ENCODE data around the gene PEAK1.
A peak's percentile ranks its signal among the peaks of the same experiment; 100 is the strongest.

PEAK1 gene

GRCh38 chr15:77120576-77120975 lies 299.3 kb downstream of the PEAK1 start:
- no peak for DNase-seq

- no peak for DNase-seq
These were observed 300.5 kb downstream of the PEAK1 start for GRCh38 chr15:77119446-77119845.

- peak; percentile 23 to 83 (median 59) for DNase-seq
These were observed 301.0 kb downstream of the PEAK1 start for GRCh38 chr15:77118882-77119321.

- no peak for DNase-seq
These were observed 304.7 kb downstream of the PEAK1 start for GRCh38 chr15:77115179-77115578.

- no peak for DNase-seq
These were observed 306.9 kb downstream of the PEAK1 start for GRCh38 chr15:77112838-77113504.

- no peak for DNase-seq
These were observed 308.1 kb downstream of the PEAK1 start for GRCh38 chr15:77111789-77112188.

- DNase-seq, result peak; percentile 32 to 72 (median 36)
These were observed 312.2 kb downstream of the PEAK1 start for GRCh38 chr15:77107531-77108355.

GRCh38 chr15:77107068-77107467 lies 312.8 kb downstream of the PEAK1 start:
- no peak for DNase-seq

- no peak for DNase-seq
These were observed 315.7 kb downstream of the PEAK1 start for GRCh38 chr15:77104155-77104554.

GRCh38 chr15:77099741-77100463 lies 320.0 kb downstream of the PEAK1 start:
- no peak for DNase-seq

- no peak for DNase-seq
These were observed 321.3 kb downstream of the PEAK1 start for GRCh38 chr15:77098572-77098971.

- no peak for DNase-seq
These were observed 322.0 kb downstream of the PEAK1 start for GRCh38 chr15:77097921-77098320.

- no peak for DNase-seq
These were observed 322.6 kb downstream of the PEAK1 start for GRCh38 chr15:77097248-77097721.

- DNase-seq, result no peak
These were observed 323.4 kb downstream of the PEAK1 start for GRCh38 chr15:77096541-77096940.

GRCh38 chr15:77096138-77096537 lies 323.8 kb downstream of the PEAK1 start:
- DNase-seq, result no peak

- DNase-seq, result no peak
These were observed 325.4 kb downstream of the PEAK1 start for GRCh38 chr15:77094397-77095030.

GRCh38 chr15:77093436-77093835 lies 326.5 kb downstream of the PEAK1 start:
- no peak for DNase-seq

- no peak for DNase-seq
These were observed 328.8 kb downstream of the PEAK1 start for GRCh38 chr15:77091097-77091496.

- no peak for DNase-seq
These were observed 332.7 kb downstream of the PEAK1 start for GRCh38 chr15:77087213-77087612.

- no peak for DNase-seq
These were observed 334.6 kb downstream of the PEAK1 start for GRCh38 chr15:77085297-77085696.

- DNase-seq, result no peak
These were observed 335.5 kb downstream of the PEAK1 start for GRCh38 chr15:77084436-77084835.

- DNase-seq, result peak; percentile 65 to 87 (median 74)
These were observed 336.3 kb downstream of the PEAK1 start for GRCh38 chr15:77083381-77084160.

All from NCI-H1417 (cell line).